ENCODE measurements around the gene SPOCK3. TPM values are rescaled to one million over a fixed set of nuclear protein-coding genes. Genes with fewer than 3 reads are reported as not detected.
"Not testable (repeated sequence)": the region's sequence is repeated elsewhere in the genome, so short reads cannot be mapped to it uniquely, and the experiment has no call there.

Gene SPOCK3
- total and polyA plus RNA-seq, 12 donors: 0.08 to 0.53 (median 0.37) TPM; not detected in 9

- H3K36me3 ChIP-seq: no peaks in the 10 kb centered on the region
- TF ChIP-seq CTCF (IDR thresholded peaks at IDR 0.05): no peak
- WGBS, 2 donors: 84 to 85% methylated on average over 1 of the region's 1 CpG
- ATAC-seq: no peak
- no peaks in the 10 kb centered on the region for H3K27me3 ChIP-seq
- peaks cover 0 to 27% (median 0%) of the 10 kb centered on the region in 11 donors for H3K9me3 ChIP-seq
- no peak for DNase-seq
- H3K4me1 ChIP-seq: no peaks in the 10 kb centered on the region
- no peak overlapping the region for H3K4me3 ChIP-seq
- H3K27ac ChIP-seq: no peak overlapping the region
- intact Hi-C loops (cut with DNase I): no loop called here
These were observed 492.6 kb downstream of the SPOCK3 start for GRCh38 chr4:166741742-166742141.

GRCh38 chr4:166739215-166739614 is 495.1 kb downstream of the SPOCK3 start:
- H3K4me1 ChIP-seq; ATAC-seq; H3K36me3 ChIP-seq; H3K27ac ChIP-seq; H3K27me3 ChIP-seq; intact Hi-C loops (cut with DNase I); DNase-seq; H3K4me3 ChIP-seq: not testable (repeated sequence)
- WGBS, 2 donors: 94 to 95% methylated on average over 4 of the region's 4 CpGs
- peaks cover 0 to 27% (median 0%) of the 10 kb centered on the region in 11 donors for H3K9me3 ChIP-seq

- Histone ChIP-seq H3K27ac (no peak overlapping the region), H3K9me3 (peaks cover 0 to 13% (median 0%) of the 10 kb centered on the region in 11 donors), H3K4me3 (no peak overlapping the region), H3K36me3 (no peaks in the 10 kb centered on the region), H3K27me3 (no peaks in the 10 kb centered on the region), H3K4me1 (no peaks in the 10 kb centered on the region)
- DNase-seq (no peak), ATAC-seq (no peak)
- no peak for TF ChIP-seq CTCF (IDR thresholded peaks at IDR 0.05)
- intact Hi-C loops (cut with DNase I): no loop called here
These were observed 496.9 kb downstream of the SPOCK3 start for GRCh38 chr4:166737430-166737829.

GRCh38 chr4:166735553-166735952 is 498.7 kb downstream of the SPOCK3 start:
- peaks cover 0 to 12% (median 0%) of the 10 kb centered on the region in 11 donors for H3K9me3 ChIP-seq
- no peak for TF ChIP-seq CTCF (IDR thresholded peaks at IDR 0.05)
- intact Hi-C loops (cut with DNase I): no loop called here
- H3K27me3 ChIP-seq: no peaks in the 10 kb centered on the region
- no peak for ATAC-seq
- no peaks in the 10 kb centered on the region for H3K36me3 ChIP-seq
- no peak for DNase-seq
- 81 to 83% methylated on average over 1 of the region's 1 CpG for WGBS, 2 donors
- H3K4me3 ChIP-seq: no peak overlapping the region
- no peaks in the 10 kb centered on the region for H3K4me1 ChIP-seq
- H3K27ac ChIP-seq: no peak overlapping the region

GRCh38 chr4:166734797-166735196 is 499.5 kb downstream of the SPOCK3 start:
- no peak overlapping the region for H3K4me3 ChIP-seq
- no peaks in the 10 kb centered on the region for H3K4me1 ChIP-seq
- 88% methylated on average over 3 of the region's 3 CpGs for whole genome bisulfite sequencing, 2 donors
- H3K27ac ChIP-seq: no peak overlapping the region
- H3K27me3 ChIP-seq: no peaks in the 10 kb centered on the region
- ATAC-seq: no peak
- DNase-seq: no peak
- H3K36me3 ChIP-seq: no peaks in the 10 kb centered on the region
- H3K9me3 ChIP-seq: peaks cover 0 to 9% (median 0%) of the 10 kb centered on the region in 11 donors
- intact Hi-C loops (cut with DNase I): no loop called here
- no peak for TF ChIP-seq CTCF (IDR thresholded peaks at IDR 0.05)
